ENCODE measurements around the gene UBIAD1.

DNA sequence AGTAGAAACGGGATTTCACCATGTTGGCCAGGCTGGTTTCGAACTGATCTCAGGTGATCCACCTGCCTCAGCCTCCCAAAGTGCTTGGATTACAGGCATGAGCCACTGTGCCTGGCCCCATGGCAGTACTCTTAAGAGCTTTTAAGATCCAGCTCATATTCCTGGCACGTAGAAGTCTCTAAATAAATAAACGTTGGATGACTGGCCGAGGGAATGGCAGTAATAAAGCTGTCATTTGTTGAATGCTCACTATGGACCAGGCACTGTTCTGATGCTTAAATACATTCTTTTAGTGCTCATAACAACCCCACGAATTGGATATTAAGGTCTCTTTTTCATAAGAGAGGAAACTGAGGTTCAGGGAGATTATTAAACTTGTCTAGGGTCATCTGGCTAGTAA is 20.9 kb downstream of the UBIAD1 start:
- no peak for TF ChIP-seq TAF1 (IDR thresholded peaks at IDR 0.05; ENCODE audit: borderline replicate concordance, insufficient read depth, low read length)
- TF ChIP-seq POLR2AphosphoS5 (IDR thresholded peaks at IDR 0.05; ENCODE audit: low read depth, low read length), result no peak
